Choroid plexus epithelial cell (primary cell): ENCODE measurements around the gene MSH5.

ENCODE experiments used
- DNase-seq: peaks from one replicate; pipeline ENCODE4 v3.0.0-alpha.2; 2010; ENCODE audit warnings: low read depth
- H3K4me3 ChIP-seq: 2 replicates; pipeline ENCODE4 v1.5.1; 2011; ENCODE audit warnings: low read depth, mild to moderate bottlenecking, control low read depth, low read length, moderate library complexity
- TF ChIP-seq, protein P1 (sequence below): conservative IDR thresholded peaks from 2 replicates; pipeline ENCODE4 v1.5.1; 2011; ENCODE audit warnings: low read depth, mild to moderate bottlenecking, control low read depth, inconsistent platforms, low read length, moderate library complexity

The MSH5 gene

DNA sequence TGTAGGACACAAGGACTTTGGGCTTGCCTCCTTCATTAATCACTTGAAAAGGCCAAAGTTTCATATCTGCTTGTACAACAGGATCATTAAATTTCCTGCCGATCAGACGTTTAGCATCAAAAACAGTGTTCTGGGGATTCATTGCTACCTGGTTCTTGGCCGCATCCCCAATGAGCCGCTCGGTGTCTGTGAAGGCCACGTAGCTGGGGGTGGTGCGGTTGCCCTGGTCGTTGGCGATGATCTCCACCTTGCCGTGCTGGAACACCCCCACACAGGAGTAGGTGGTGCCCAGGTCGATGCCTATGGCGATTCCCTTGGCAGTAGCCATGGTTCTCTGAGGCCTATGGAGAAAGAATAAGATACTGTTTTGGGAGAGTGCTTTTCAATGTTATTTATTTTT lies 71.8 kb downstream of the MSH5 start:
- H3K4me3 ChIP-seq, result no peak overlapping the region
- TF ChIP-seq, protein P1, sequence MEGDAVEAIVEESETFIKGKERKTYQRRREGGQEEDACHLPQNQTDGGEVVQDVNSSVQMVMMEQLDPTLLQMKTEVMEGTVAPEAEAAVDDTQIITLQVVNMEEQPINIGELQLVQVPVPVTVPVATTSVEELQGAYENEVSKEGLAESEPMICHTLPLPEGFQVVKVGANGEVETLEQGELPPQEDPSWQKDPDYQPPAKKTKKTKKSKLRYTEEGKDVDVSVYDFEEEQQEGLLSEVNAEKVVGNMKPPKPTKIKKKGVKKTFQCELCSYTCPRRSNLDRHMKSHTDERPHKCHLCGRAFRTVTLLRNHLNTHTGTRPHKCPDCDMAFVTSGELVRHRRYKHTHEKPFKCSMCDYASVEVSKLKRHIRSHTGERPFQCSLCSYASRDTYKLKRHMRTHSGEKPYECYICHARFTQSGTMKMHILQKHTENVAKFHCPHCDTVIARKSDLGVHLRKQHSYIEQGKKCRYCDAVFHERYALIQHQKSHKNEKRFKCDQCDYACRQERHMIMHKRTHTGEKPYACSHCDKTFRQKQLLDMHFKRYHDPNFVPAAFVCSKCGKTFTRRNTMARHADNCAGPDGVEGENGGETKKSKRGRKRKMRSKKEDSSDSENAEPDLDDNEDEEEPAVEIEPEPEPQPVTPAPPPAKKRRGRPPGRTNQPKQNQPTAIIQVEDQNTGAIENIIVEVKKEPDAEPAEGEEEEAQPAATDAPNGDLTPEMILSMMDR, result no peak
- no peak for DNase-seq
